Measurements from ENCODE around the gene MRPS26.
"Not testable (repeated sequence)": the region's sequence is repeated elsewhere in the genome, so short reads cannot be mapped to it uniquely, and the experiment has no call there.

The MRPS26 gene

GRCh38 chr20:3043322-3043721, 2.5 kb upstream of the MRPS26 start, which contains the start of gene GNRH2:
GNRH2 (plus strand) TSS chr20:3043622; CDS start chr20:3044415, 793 bp downstream.
- no peak for DNase-seq

- no peak for DNase-seq
Observed at GRCh38 chr20:3044336-3044965, 1.4 kb upstream of the MRPS26 start.

GRCh38 chr20:3045042-3045815, 623 bp upstream of the MRPS26 start:
- no peak for DNase-seq

- DNase-seq: peak; percentile 36
Observed at GRCh38 chr20:3046677-3047462, 1.0 kb downstream of the MRPS26 start.

GRCh38 chr20:3047486-3048419, 1.9 kb downstream of the MRPS26 start:
- DNase-seq: no peak

GRCh38 chr20:3051385-3052019, 5.7 kb downstream of the MRPS26 start:
- DNase-seq: no peak

- no peak for DNase-seq
Observed at GRCh38 chr20:3059489-3059888, 13.6 kb downstream of the MRPS26 start.

- DNase-seq: not testable (repeated sequence)
Observed at GRCh38 chr20:3064119-3064518, 18.3 kb downstream of the MRPS26 start.

GRCh38 chr20:3067139-3068014, 21.5 kb downstream of the MRPS26 start:
- no peak for DNase-seq

GRCh38 chr20:3068075-3068474, 22.2 kb downstream of the MRPS26 start:
- no peak for DNase-seq

- peak; percentile 28 for DNase-seq
Observed at GRCh38 chr20:3068986-3069900, 23.4 kb downstream of the MRPS26 start.

- DNase-seq: no peak
Observed at GRCh38 chr20:3070725-3071124, 24.9 kb downstream of the MRPS26 start.

GRCh38 chr20:3071266-3071609, 25.4 kb downstream of the MRPS26 start:
- DNase-seq: no peak

- DNase-seq: no peak
Observed at GRCh38 chr20:3071610-3072529, 26.0 kb downstream of the MRPS26 start, which contains the start of gene OXT. OXT (plus strand) TSS chr20:3071620; CDS start chr20:3071656, 36 bp downstream.

- DNase-seq: no peak
Observed at GRCh38 chr20:3072530-3073250, 26.8 kb downstream of the MRPS26 start.

- DNase-seq: not testable (repeated sequence)
Observed at GRCh38 chr20:3073251-3073643, 27.4 kb downstream of the MRPS26 start.

GRCh38 chr20:3074812-3075211, 29.0 kb downstream of the MRPS26 start:
- no peak for DNase-seq

- not testable (repeated sequence) for DNase-seq
Observed at GRCh38 chr20:3075315-3075714, 29.5 kb downstream of the MRPS26 start.
